Measurements from ENCODE around the gene GPRC5A. TPM values are rescaled to one million over a fixed set of nuclear protein-coding genes. Genes with fewer than 3 reads are reported as not detected.

Gene GPRC5A
- total RNA-seq, 1 experiment from 2014 or later, result 73.9 TPM

- Mint-ChIP-seq H3K36me3 (ENCODE audit: insufficient read depth, unreplicated experiment) (peaks cover 5% of the 10 kb centered on the region), H3K4me1 (ENCODE audit: low read depth, unreplicated experiment) (peaks cover 65% of the 10 kb centered on the region), H3K27me3 (ENCODE audit: insufficient read depth, unreplicated experiment) (no peaks in the 10 kb centered on the region), H3K9me3 (ENCODE audit: unreplicated experiment) (no peaks in the 10 kb centered on the region), H3K27ac (ENCODE audit: unreplicated experiment) (peak overlapping the region; percentile 97), H3K4me3 (ENCODE audit: unreplicated experiment) (no peak overlapping the region)
- Histone ChIP-seq H3K36me3 (ENCODE audit: control insufficient read depth, insufficient read depth, low read length) (no peaks in the 10 kb centered on the region), H3K9me3 (no peaks in the 10 kb centered on the region), H3K27me3 (replicated peaks; ENCODE audit: control insufficient read depth, insufficient read depth, low read length) (no peaks in the 10 kb centered on the region), H3K4me1 (peaks cover 59% of the 10 kb centered on the region), H3K4me3 (ENCODE audit: low read depth, low read length) (no peak overlapping the region)
- no peak for DNase-seq
- CTCF ChIA-PET, result interaction anchor here (1.3 kb wide), 1 partner anchor 14 kb away, joined by 4 read pairs; the partner anchor contains the start of gene GPRC5A
- POLR2A ChIA-PET, result interaction anchor here (1.4 kb wide), 1 partner anchor 14 kb away, joined by 4 read pairs; the partner anchor contains the start of gene GPRC5A
- no peak for TF ChIP-seq CTCF (IDR thresholded peaks at IDR 0.05; ENCODE audit: insufficient read depth in 1 of 2, low read depth in 1 of 2, low read length in 1 of 2, severe bottlenecking in 1 of 2, unreplicated experiment in 1 of 2)
- no TSS peak for BruUV-seq (replicated peaks)
- intact Hi-C loops (cut with micrococcal nuclease; ENCODE audit: unreplicated experiment), result no loop called here
Observed at GRCh38 chr12:12877153-12877768, 14.1 kb upstream of the GPRC5A start.

- Histone ChIP-seq H3K9me3 (no peaks in the 10 kb centered on the region), H3K27me3 (replicated peaks; ENCODE audit: control insufficient read depth, insufficient read depth, low read length) (no peaks in the 10 kb centered on the region), H3K4me3 (ENCODE audit: low read depth, low read length) (no peak overlapping the region), H3K36me3 (ENCODE audit: control insufficient read depth, insufficient read depth, low read length) (no peaks in the 10 kb centered on the region), H3K4me1 (peaks cover 61% of the 10 kb centered on the region)
- Mint-ChIP-seq H3K36me3 (ENCODE audit: insufficient read depth, unreplicated experiment) (no peaks in the 10 kb centered on the region), H3K4me1 (ENCODE audit: low read depth, unreplicated experiment) (peaks cover 66% of the 10 kb centered on the region), H3K9me3 (ENCODE audit: unreplicated experiment) (no peaks in the 10 kb centered on the region), H3K4me3 (ENCODE audit: unreplicated experiment) (no peak overlapping the region), H3K27ac (ENCODE audit: unreplicated experiment) (peak overlapping the region; percentile 97), H3K27me3 (ENCODE audit: insufficient read depth, unreplicated experiment) (no peaks in the 10 kb centered on the region)
- CTCF ChIA-PET, result interaction anchor here (1.3 kb wide), 1 partner anchor 13 kb away, joined by 4 read pairs; the partner anchor contains the start of gene GPRC5A
- no TSS peak for BruUV-seq (replicated peaks)
- DNase-seq, result no peak
- POLR2A ChIA-PET, result interaction anchor here (1.4 kb wide), 1 partner anchor 13 kb away, joined by 4 read pairs; the partner anchor contains the start of gene GPRC5A
- TF ChIP-seq CTCF (IDR thresholded peaks at IDR 0.05; ENCODE audit: insufficient read depth in 1 of 2, low read depth in 1 of 2, low read length in 1 of 2, severe bottlenecking in 1 of 2, unreplicated experiment in 1 of 2), result no peak
- intact Hi-C loops (cut with micrococcal nuclease; ENCODE audit: unreplicated experiment), result no loop called here
Observed at GRCh38 chr12:12877781-12878455, 13.4 kb upstream of the GPRC5A start.

GRCh38 chr12:12880537-12880936 lies 10.8 kb upstream of the GPRC5A start:
- Histone ChIP-seq H3K4me1 (peaks cover 58% of the 10 kb centered on the region), H3K4me3 (ENCODE audit: low read depth, low read length) (no peak overlapping the region), H3K27me3 (replicated peaks; ENCODE audit: control insufficient read depth, insufficient read depth, low read length) (no peaks in the 10 kb centered on the region), H3K9me3 (no peaks in the 10 kb centered on the region), H3K36me3 (ENCODE audit: control insufficient read depth, insufficient read depth, low read length) (no peaks in the 10 kb centered on the region)
- intact Hi-C loops (cut with micrococcal nuclease; ENCODE audit: unreplicated experiment), result no loop called here
- BruUV-seq (replicated peaks), result no TSS peak
- Mint-ChIP-seq H3K4me3 (ENCODE audit: unreplicated experiment) (no peak overlapping the region), H3K27me3 (ENCODE audit: insufficient read depth, unreplicated experiment) (no peaks in the 10 kb centered on the region), H3K9me3 (ENCODE audit: unreplicated experiment) (no peaks in the 10 kb centered on the region), H3K36me3 (ENCODE audit: insufficient read depth, unreplicated experiment) (peaks cover 19% of the 10 kb centered on the region), H3K4me1 (ENCODE audit: low read depth, unreplicated experiment) (peaks cover 69% of the 10 kb centered on the region), H3K27ac (ENCODE audit: unreplicated experiment) (no peak overlapping the region)
- ChIA-PET POLR2A (interaction anchor here (0.5 to 1.0 kb wide), 3 partner anchors 10 to 198 kb away, joined by 3 to 8 read pairs (median 4); partner anchors contain the start of gene GPRC5A), CTCF (no interaction called here)
- no peak for DNase-seq
- no peak for TF ChIP-seq CTCF (IDR thresholded peaks at IDR 0.05; ENCODE audit: insufficient read depth in 1 of 2, low read depth in 1 of 2, low read length in 1 of 2, severe bottlenecking in 1 of 2, unreplicated experiment in 1 of 2)

Data from Caco-2 (cell line).